HS-27A (cell line): ENCODE results near the gene FSHR.
A peak's percentile ranks its signal among the peaks of the same experiment; 100 is the strongest.

Source experiments
- DNase-seq: peaks from one replicate; pipeline ENCODE4 v3.0.0-alpha.2; 2012; ENCODE audit warnings: low read depth, missing footprints

Gene FSHR

GRCh38 chr2:49154140-49154539, at the start of gene FSHR:
Gene FSHR, minus strand, starts transcription at chr2:49154515. Its CDS starts 98 bp downstream, at chr2:49154417.
- DNase-seq, result no peak

GRCh38 chr2:49199266-49199665, 45.0 kb upstream of the FSHR start:
- no peak for DNase-seq

- DNase-seq, result no peak
These were observed 40.4 kb upstream of the FSHR start for GRCh38 chr2:49194701-49195100.

GRCh38 chr2:49192036-49192435, 37.7 kb upstream of the FSHR start:
- DNase-seq, result no peak

GRCh38 chr2:49189512-49190225, 35.4 kb upstream of the FSHR start:
- DNase-seq, result no peak

GRCh38 chr2:49186050-49186648, 31.8 kb upstream of the FSHR start:
- DNase-seq, result no peak

GRCh38 chr2:49178656-49179055, 24.3 kb upstream of the FSHR start:
- no peak for DNase-seq

- DNase-seq, result no peak
These were observed 22.9 kb upstream of the FSHR start for GRCh38 chr2:49177194-49177593.

GRCh38 chr2:49175831-49176230, 21.5 kb upstream of the FSHR start:
- DNase-seq, result no peak

- no peak for DNase-seq
These were observed 20.4 kb upstream of the FSHR start for GRCh38 chr2:49174750-49175149.

- no peak for DNase-seq
These were observed 12.8 kb upstream of the FSHR start for GRCh38 chr2:49167131-49167530.

GRCh38 chr2:49165662-49166061, 11.3 kb upstream of the FSHR start:
- no peak for DNase-seq

GRCh38 chr2:49164729-49165128, 10.4 kb upstream of the FSHR start:
- DNase-seq, result no peak

- DNase-seq, result peak; percentile 73
These were observed 7.8 kb upstream of the FSHR start for GRCh38 chr2:49162151-49162550.

- DNase-seq, result no peak
These were observed 576 bp upstream of the FSHR start for GRCh38 chr2:49154891-49155290.

GRCh38 chr2:49153252-49153651, 1.1 kb downstream of the FSHR start:
- DNase-seq, result no peak

GRCh38 chr2:49152824-49153223, 1.5 kb downstream of the FSHR start:
- no peak for DNase-seq

GRCh38 chr2:49146401-49146800, 7.9 kb downstream of the FSHR start:
- no peak for DNase-seq

- no peak for DNase-seq
These were observed 22.5 kb downstream of the FSHR start for GRCh38 chr2:49131801-49132200.

GRCh38 chr2:49129034-49129433, 25.3 kb downstream of the FSHR start:
- no peak for DNase-seq

GRCh38 chr2:49123600-49123999, 30.7 kb downstream of the FSHR start:
- no peak for DNase-seq

- no peak for DNase-seq
These were observed 32.2 kb downstream of the FSHR start for GRCh38 chr2:49122107-49122506.

- DNase-seq, result no peak
These were observed 41.3 kb downstream of the FSHR start for GRCh38 chr2:49113046-49113445.

- no peak for DNase-seq
These were observed 42.9 kb downstream of the FSHR start for GRCh38 chr2:49111456-49111855.
